Prostate gland (tissue), 2 donors: ENCODE data around the gene AATK. TPM values are rescaled to one million over a fixed set of nuclear protein-coding genes. Genes with fewer than 3 reads are reported as not detected.

ENCODE experiments used
- DNase-seq: peaks from one replicate; pipeline ENCODE4 v3.0.0-alpha.2; 2019; ENCODE audit warnings: low spot score
- H3K27ac ChIP-seq, 2 donors: fragments of 200-600 bp; sonication (generic); 2 replicates each; pipeline ENCODE4 v1.5.1; 2017 to 2019
- H3K27me3 ChIP-seq: fragments of 200-600 bp; sonication (generic); replicated peaks from 2 replicates; pipeline ENCODE4 v1.5.1; 2019; ENCODE audit not compliant: insufficient read depth
- H3K36me3 ChIP-seq, 2 donors: fragments of 200-600 bp; sonication (generic); 1 replicate in 1 of 2; 2 replicates in 1 of 2; pipeline versions ENCODE4 v1.5.1 to v1.8.1; 2017 to 2019
- H3K4me1 ChIP-seq: fragments of 200-600 bp; sonication (generic); replicated peaks from 2 replicates; pipeline ENCODE4 v1.5.1; 2019
- H3K4me3 ChIP-seq, 2 donors: fragments of 200-600 bp; sonication (generic); 2 replicates each; pipeline ENCODE4 v1.5.1; 2017 to 2019
- H3K9me3 ChIP-seq: fragments of 200-600 bp; sonication (generic); 2 replicates; pipeline ENCODE4 v1.5.1; 2017
- POLR2A ChIP-seq: fragments of 450-650 bp; IDR thresholded peaks from one replicate; pipeline ENCODE4 v1.6.1; 2016; ENCODE audit warnings: antibody characterized with exemption, mild to moderate bottlenecking
- POLR2AphosphoS5 ChIP-seq: sonication (generic); formaldehyde crosslinking; IDR thresholded peaks from one replicate; pipeline ENCODE4 v1.6.1; 2017; ENCODE audit warnings: antibody characterized with exemption
- WGBS: methylation state at CpG from one replicate; pipeline ENCODE4 v1.1.5; 2018; 5-methylcytosine and 5-hydroxymethylcytosine counted together
- intact Hi-C: fragments of 100-400 bp; cut with DNase I; formaldehyde crosslinking; loops from one replicate; pipeline ENCODE4 v1.14.2; 2022
- total RNA-seq, 2 donors: library from RNA; depleted of rRNA; stranded (reverse); fragments of >200 nt; gene quantifications; one replicate each; pipeline ENCODE4 v1.1.0, GENCODE V29; 2016
- TF ChIP-seq, protein P1 (sequence below), 4 experiments: fragments of 200-600 bp in 2 of 4; fragments of 450-650 bp in 2 of 4; sonication (generic) in 2 of 4; IDR thresholded peaks; 1 replicate in 3 of 4; 2 replicates in 1 of 4; pipeline ENCODE4 v1.5.1; 2016 to 2019; ENCODE audit warnings: antibody characterized with exemption in 4 of 4, mild to moderate bottlenecking in 2 of 4, moderate library complexity in 2 of 4

AATK gene
- total RNA-seq, 2 donors from 2014 or later = 5.2 to 6.6 TPM

DNA sequence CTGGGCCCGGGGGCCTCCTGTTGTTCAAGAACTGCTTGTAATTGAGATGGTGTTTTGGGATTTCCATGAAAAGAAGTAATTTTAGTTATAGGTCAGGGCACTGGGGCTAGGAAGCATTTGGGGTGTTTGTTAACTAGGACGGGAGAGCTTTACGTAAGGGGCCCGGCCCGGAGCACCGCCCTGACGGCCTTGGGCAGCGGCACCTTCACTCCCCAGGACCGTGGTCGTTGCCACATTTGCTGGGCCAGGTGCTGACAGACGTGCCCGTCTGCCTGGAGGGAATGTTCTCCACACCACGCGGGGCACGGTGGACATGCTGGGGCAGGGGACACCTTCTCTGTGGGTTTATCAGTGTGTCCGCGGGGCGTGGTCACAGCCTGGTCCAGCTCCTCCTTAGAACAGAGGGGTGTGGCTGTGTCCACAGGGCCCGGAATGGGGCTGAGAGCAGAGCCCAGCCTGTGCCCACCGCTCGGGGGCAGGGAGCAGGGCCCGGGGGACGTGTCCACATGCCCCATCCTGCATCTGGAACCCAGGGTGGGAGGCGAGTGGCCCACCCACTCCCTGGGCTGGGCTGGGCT is 73.4 kb downstream of the AATK start:
- Histone ChIP-seq H3K36me3 (peaks cover 0 to 11% of the 10 kb centered on the region in 2 donors), H3K4me3 (no peak overlapping the region), H3K9me3 (no peaks in the 10 kb centered on the region), H3K4me1 (peaks cover 21% of the 10 kb centered on the region), H3K27ac (peak overlapping the region in 1 of 2 donors; percentile 73), H3K27me3 (no peaks in the 10 kb centered on the region)
- 74% methylated on average over 21 of the region's 24 CpGs for WGBS
- TF ChIP-seq, protein P1, sequence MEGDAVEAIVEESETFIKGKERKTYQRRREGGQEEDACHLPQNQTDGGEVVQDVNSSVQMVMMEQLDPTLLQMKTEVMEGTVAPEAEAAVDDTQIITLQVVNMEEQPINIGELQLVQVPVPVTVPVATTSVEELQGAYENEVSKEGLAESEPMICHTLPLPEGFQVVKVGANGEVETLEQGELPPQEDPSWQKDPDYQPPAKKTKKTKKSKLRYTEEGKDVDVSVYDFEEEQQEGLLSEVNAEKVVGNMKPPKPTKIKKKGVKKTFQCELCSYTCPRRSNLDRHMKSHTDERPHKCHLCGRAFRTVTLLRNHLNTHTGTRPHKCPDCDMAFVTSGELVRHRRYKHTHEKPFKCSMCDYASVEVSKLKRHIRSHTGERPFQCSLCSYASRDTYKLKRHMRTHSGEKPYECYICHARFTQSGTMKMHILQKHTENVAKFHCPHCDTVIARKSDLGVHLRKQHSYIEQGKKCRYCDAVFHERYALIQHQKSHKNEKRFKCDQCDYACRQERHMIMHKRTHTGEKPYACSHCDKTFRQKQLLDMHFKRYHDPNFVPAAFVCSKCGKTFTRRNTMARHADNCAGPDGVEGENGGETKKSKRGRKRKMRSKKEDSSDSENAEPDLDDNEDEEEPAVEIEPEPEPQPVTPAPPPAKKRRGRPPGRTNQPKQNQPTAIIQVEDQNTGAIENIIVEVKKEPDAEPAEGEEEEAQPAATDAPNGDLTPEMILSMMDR (IDR thresholded peaks at IDR 0.05) = no peak
- no peak for TF ChIP-seq POLR2AphosphoS5
- TF ChIP-seq POLR2A = no peak
- no peak for DNase-seq
- intact Hi-C loops = no loop called here

DNA sequence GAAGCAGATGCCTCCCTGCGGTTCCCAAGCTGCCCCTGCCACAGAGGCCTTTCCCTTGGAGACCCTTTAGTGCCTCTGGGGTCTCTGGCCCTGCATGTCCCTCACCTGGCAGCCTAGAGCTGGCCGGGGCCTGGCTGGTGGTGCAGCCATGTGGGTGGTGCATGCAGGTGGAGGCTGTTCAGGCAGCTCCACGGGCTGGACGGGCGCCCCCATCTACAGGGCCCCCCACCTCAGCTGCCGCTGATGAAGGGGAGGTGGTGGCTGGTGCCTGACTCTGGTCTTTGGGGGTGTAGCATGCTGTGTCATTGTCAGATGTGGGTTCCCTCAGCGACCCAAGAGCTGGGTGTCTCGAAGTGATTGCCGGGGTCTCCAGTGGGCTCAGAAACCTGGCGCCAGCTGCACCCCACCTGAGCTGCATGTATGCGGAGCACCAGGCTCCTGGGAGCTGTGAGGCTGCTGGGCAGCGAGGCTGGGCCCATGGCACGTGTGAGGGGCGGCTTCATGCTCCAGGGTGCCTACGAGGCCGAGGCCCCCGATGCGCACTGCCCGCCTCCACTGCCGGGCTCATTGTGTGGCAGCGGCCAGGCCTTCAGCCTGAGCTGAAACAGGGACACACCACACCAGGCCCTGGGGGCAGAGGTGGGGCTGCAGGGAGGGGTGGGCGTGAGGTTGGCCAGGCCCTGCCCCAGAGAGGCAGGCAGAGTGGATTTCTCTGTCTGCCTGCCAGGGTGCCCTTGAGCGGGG is 74.1 kb downstream of the AATK start:
- H3K4me1 ChIP-seq = peaks cover 14% of the 10 kb centered on the region
- TF ChIP-seq, protein P1 (IDR thresholded peaks at IDR 0.05) = no peak
- no peak for TF ChIP-seq POLR2AphosphoS5
- no peak for TF ChIP-seq POLR2A
- peaks cover 0 to 11% of the 10 kb centered on the region in 2 donors for H3K36me3 ChIP-seq
- intact Hi-C loops = no loop called here
- no peaks in the 10 kb centered on the region for H3K9me3 ChIP-seq
- H3K4me3 ChIP-seq = no peak overlapping the region
- DNase-seq = no peak
- H3K27me3 ChIP-seq = no peaks in the 10 kb centered on the region
- 83% methylated on average over 16 of the region's 23 CpGs for WGBS
- peak overlapping the region in 1 of 2 donors; percentile 73 for H3K27ac ChIP-seq

DNA sequence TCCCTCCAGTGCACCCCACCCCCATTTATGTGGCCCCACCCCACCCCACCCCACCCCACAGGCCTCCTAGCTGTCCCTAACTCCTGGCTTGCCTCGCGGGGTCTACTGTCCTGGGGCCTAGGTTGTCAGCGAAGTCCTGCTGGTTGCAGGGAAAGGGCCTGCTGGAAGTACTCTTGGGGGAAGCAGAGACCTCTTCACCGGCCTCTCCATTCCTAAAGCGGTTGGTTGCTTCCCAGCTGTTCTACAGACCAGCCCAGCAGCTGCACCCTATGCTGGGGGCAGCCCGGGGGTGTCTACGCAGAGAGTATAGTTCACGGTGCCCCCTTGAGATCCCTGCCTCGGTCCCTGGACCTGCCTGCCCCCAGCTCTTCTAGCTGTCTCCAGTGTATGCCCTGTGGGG is 74.9 kb downstream of the AATK start:
- no peaks in the 10 kb centered on the region for H3K9me3 ChIP-seq
- intact Hi-C loops = no loop called here
- DNase-seq = no peak
- H3K27me3 ChIP-seq = no peaks in the 10 kb centered on the region
- peaks cover 12% of the 10 kb centered on the region for H3K4me1 ChIP-seq
- no peak overlapping the region for H3K4me3 ChIP-seq
- TF ChIP-seq POLR2A = no peak
- TF ChIP-seq, protein P1 (IDR thresholded peaks at IDR 0.05) = no peak
- TF ChIP-seq POLR2AphosphoS5 = no peak
- H3K27ac ChIP-seq = peak overlapping the region in 1 of 2 donors; percentile 73
- WGBS = 91% methylated on average over 9 of the region's 9 CpGs
- peaks cover 0 to 17% of the 10 kb centered on the region in 2 donors for H3K36me3 ChIP-seq

DNA sequence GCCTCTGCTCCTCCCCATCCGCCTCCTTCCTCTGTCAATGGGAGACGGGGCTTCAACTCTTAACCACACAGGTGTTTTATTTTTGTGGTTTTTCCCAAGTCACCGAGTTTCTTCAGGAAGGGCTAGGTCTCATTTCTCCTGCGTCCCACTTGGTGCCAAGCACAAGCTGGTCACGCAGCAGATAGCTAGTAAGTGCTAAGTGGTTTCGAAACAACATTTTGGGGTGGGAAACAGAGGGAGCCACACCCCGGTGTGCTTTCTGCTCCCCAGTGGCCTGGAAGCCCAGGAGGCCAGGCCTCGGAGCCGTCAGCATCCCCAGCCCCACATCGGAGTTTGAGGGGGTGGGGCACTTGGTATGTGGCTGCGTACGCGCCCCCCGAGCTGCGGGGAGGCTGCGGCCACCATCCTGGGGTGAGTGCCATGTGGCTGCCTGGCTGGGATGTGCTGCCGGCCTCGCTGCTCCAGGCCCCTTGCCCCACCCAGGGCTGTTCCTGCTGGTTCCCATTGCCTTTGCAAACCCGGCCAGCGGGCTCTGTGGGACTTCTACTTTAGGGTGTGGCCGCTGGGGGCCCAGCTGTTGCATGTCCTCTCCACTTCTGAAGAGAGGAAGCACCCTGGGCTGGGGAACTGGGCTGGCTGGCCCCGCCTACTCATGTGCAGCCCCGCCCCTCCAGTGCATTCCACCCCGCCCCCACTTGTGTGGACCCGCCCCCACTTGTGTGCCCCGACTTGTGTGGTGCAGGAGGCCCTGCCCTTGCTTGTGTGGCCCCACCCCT is 75.5 kb downstream of the AATK start:
- WGBS = 81% methylated on average over 24 of the region's 26 CpGs

More for the DNA sequence above, 75.5 kb downstream of the AATK start:
- peaks cover 16% of the 10 kb centered on the region for H3K4me1 ChIP-seq
- intact Hi-C loops = no loop called here
- no peaks in the 10 kb centered on the region for H3K9me3 ChIP-seq
- no peak for DNase-seq
- peaks cover 0 to 17% of the 10 kb centered on the region in 2 donors for H3K36me3 ChIP-seq
- no peaks in the 10 kb centered on the region for H3K27me3 ChIP-seq
- TF ChIP-seq, protein P1 (IDR thresholded peaks at IDR 0.05) = no peak
- TF ChIP-seq POLR2A (no peak), POLR2AphosphoS5 (no peak)
- H3K27ac ChIP-seq = peak overlapping the region in 1 of 2 donors; percentile 73
- H3K4me3 ChIP-seq = no peak overlapping the region
